ENCODE measurements around the gene FBXO40.

GRCh38 chr3:121627622-121628021 lies 34.4 kb downstream of the FBXO40 start:
- TF ChIP-seq FOXP2 (optimal IDR thresholded peaks at IDR 0.05; ENCODE audit: borderline replicate concordance, extremely low read depth, extremely low read length, insufficient read depth) (no peak), SIN3A (IDR thresholded peaks at IDR 0.05; ENCODE audit: borderline replicate concordance, insufficient read depth, low read length) (no peak), REST (IDR thresholded peaks at IDR 0.05; ENCODE audit: insufficient read depth in 1 of 2, low read depth in 2 of 2, low read length in 2 of 2) (no peak)
